Fibroblast of villous mesenchyme (primary cell): Measurements from ENCODE around the gene TRMT13. TPM values are rescaled to one million over a fixed set of nuclear protein-coding genes. Genes with fewer than 3 reads are reported as not detected.
A peak's percentile ranks its signal among the peaks of the same experiment; 100 is the strongest.

Source experiments
- DNase-seq: peaks from one replicate; pipeline ENCODE4 v3.0.0-alpha.2; 2010; ENCODE audit warnings: low read depth
- H3K4me3 ChIP-seq: 2 replicates; pipeline ENCODE4 v1.5.1; 2011; ENCODE audit warnings: low read depth, mild to moderate bottlenecking, low read length
- total RNA-seq: library from RNA; depleted of rRNA; stranded (reverse); fragments of >200 nt; gene quantifications from 2 replicates; pipeline ENCODE4 v1.2.3, GENCODE V29; 2012
- TF ChIP-seq, protein P1 (sequence below): IDR thresholded peaks from 2 replicates; pipeline ENCODE4 v1.5.1; 2012; ENCODE audit warnings: low read depth, mild to moderate bottlenecking, low read length; ENCODE audit not compliant: insufficient read depth

The TRMT13 gene
- 10.0 and 11.7 TPM in 2 replicates for total RNA-seq

DNA sequence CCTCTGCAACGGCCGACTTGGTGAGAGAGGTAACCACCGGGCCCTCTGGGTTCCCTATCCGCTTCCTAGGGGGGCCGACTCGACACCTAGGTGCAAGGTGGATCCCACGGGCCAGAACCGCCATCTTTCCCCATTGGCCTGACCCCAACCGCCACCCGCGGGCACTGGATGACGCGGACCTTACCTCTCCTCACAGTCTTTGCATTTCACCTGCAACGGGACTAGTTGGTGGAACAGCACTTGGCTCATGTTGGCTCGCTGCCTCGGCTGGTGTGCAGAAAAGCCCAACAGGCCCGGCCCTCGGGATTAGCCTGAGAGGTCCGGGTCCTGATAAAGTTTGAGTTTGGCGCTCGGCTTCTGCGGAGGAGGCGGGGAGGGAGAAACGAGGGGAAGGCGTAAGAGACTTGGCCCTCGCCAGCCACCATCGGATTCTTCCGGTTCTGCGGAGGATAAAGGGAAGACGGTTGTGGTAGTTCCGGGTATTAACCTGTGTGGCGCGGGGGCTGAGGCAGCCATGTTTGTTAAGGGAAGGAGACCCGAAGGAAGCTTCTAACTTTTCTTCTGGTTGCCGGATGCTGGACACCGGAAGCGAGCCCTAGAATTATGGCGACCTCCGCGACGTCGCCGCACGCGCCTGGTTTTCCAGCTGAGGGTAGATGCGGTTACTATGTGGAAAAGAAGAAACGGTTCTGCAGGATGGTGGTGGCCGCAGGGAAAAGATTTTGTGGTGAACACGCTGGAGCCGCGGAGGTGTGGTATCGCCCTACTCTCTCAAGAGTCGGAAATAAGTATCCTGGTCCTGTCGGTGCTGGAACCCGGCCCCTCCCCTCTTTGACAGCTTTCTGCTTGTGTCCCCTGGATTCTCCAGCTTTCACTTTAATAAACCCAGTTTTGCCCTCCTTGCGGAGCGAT lies at the start of gene TRMT13, which contains the start of gene SASS6:
Gene TRMT13 (plus strand): TSS at position 598 of the 912 bp plus-strand sequence. CDS start 6 bp downstream, at position 604.
Gene SASS6 (minus strand): TSS at position 365 of the 912 bp plus-strand sequence. CDS start 116 bp downstream, at position 249.
- TF ChIP-seq, protein P1, sequence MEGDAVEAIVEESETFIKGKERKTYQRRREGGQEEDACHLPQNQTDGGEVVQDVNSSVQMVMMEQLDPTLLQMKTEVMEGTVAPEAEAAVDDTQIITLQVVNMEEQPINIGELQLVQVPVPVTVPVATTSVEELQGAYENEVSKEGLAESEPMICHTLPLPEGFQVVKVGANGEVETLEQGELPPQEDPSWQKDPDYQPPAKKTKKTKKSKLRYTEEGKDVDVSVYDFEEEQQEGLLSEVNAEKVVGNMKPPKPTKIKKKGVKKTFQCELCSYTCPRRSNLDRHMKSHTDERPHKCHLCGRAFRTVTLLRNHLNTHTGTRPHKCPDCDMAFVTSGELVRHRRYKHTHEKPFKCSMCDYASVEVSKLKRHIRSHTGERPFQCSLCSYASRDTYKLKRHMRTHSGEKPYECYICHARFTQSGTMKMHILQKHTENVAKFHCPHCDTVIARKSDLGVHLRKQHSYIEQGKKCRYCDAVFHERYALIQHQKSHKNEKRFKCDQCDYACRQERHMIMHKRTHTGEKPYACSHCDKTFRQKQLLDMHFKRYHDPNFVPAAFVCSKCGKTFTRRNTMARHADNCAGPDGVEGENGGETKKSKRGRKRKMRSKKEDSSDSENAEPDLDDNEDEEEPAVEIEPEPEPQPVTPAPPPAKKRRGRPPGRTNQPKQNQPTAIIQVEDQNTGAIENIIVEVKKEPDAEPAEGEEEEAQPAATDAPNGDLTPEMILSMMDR = no peak
- peak; percentile 99 for DNase-seq
- peak within 1 kb of the TSS; percentile 96 for H3K4me3 ChIP-seq

DNA sequence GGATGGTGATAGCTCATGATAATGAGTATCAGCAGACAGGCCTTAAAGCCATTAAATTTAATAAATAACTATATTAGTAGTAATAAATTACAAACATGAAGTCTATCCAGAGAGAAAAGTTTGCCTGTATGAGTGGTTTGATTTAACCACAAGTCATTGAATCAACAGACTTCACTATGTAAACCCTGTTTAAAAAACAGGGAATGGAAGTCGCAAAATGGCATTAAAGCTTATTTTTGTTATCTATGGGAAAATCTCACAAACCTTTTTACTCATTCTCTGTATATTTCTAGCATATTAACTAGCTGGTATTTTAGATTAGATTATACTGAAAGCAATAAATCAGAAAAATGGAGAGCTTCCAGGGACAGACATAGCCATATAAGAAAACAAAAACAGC lies 45.6 kb upstream of the TRMT13 start:
- TF ChIP-seq, protein P1 = no peak
- H3K4me3 ChIP-seq = no peak overlapping the region
- DNase-seq = peak; percentile 61

DNA sequence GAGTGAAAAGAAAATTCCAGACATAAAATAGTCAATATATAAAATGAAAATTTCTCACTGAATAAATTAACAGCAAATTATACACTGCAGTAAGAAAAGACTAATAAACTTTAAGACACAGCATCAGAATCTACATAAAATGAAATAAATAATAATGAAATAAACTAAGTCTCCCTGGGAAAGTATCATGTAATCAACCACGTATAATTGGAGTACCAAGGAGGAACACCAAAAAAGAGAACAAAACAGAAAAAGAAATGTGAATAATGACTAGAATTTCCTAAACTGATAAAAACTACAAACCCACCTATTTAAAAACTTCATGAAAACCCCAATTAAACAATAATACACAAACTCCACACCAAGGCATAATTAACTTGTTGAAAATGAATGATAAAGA lies 43.9 kb upstream of the TRMT13 start:
- TF ChIP-seq, protein P1 = no peak

GRCh38 chr1:100090471-100090870 lies 42.5 kb upstream of the TRMT13 start:
- no peak for DNase-seq
- no peak overlapping the region for H3K4me3 ChIP-seq
- TF ChIP-seq, protein P1 = no peak

More for the DNA sequence above, 43.9 kb upstream of the TRMT13 start:
- DNase-seq = no peak
- no peak overlapping the region for H3K4me3 ChIP-seq

GRCh38 chr1:100100202-100100601 lies 32.8 kb upstream of the TRMT13 start:
- peak; percentile 20 for DNase-seq
- H3K4me3 ChIP-seq = no peak overlapping the region
- TF ChIP-seq, protein P1 = no peak

DNA sequence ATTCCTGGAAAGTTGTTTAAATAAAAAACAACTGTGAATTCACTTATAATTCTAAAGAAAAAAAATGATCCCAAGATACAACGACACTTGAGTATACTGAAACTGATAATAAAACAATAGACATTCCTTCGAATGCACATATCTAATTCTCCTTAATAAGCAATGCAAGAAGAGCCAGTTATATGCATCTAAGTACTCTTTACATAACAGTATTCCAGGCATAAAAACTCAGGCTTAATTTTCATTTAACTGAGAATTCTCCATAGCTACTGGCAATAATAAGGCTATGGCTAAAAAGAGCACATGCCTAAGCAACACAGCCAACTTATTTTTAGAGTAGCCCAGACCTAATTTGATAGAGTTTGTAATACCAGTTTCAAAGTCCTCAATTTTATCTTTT lies 31.4 kb upstream of the TRMT13 start:
- DNase-seq = no peak
- H3K4me3 ChIP-seq = no peak overlapping the region
- TF ChIP-seq, protein P1 = no peak

DNA sequence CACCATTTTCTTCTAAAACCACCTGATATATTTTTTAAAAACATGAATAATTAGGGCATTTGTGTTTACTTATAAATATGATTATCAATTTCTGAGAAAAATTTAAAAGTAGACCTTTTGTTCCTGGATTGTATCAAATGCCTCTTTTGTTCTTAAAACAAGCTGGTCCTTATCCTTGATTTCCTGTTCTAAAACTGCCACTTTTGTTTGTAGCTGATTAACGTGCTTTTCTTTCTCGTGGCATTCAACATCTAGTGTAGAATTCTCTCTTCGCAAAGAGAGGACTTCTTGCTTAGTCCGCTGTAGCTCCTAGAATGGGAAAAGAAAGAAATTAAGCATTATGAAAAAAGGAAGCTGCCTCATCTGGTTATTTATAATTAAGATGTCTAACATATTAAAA lies 25.3 kb upstream of the TRMT13 start:
- TF ChIP-seq, protein P1 = no peak
- no peak for DNase-seq

More for the DNA sequence above, 25.3 kb upstream of the TRMT13 start:
- H3K4me3 ChIP-seq = no peak overlapping the region
